H1 (cell line): ENCODE data around the gene TUBE1. TPM values are rescaled to one million over a fixed set of nuclear protein-coding genes. Genes with fewer than 3 reads are reported as not detected.

ENCODE experiments used
- CTBP2 ChIP-seq: IDR thresholded peaks from 2 replicates; pipeline ENCODE4 v1.7.0; 2011; ENCODE audit warnings: borderline replicate concordance, mild to moderate bottlenecking, moderate library complexity, mixed read lengths, low read length; ENCODE audit not compliant: insufficient read depth, insufficient read length
- JUN ChIP-seq: IDR thresholded peaks from 2 replicates; pipeline ENCODE4 v1.6.1; 2011; ENCODE audit warnings: low read depth, mild to moderate bottlenecking, improper control_type of control experiment, low read length
- polyA plus RNA-seq, 7 experiments: library from polyadenylated mRNA; depleted of rRNA in 3 of 7; stranded (reverse) in 5 of 7; unstranded in 2 of 7; fragments of >200 nt in 5 of 7; fragments of 200-250 nt in 2 of 7; gene quantifications; 1 replicate in 5 of 7; 2 replicates in 1 of 7; 4 replicates in 1 of 7; pipeline versions ENCODE4 v1.2.1 to v1.2.3, GENCODE V29; 2011 to 2013; ENCODE audit warnings: missing spikeins in 2 of 7, mixed read lengths in 2 of 7
- total RNA-seq: library from RNA; stranded (reverse); fragmentation: NEBNext Ultra II Directional; extraction: Animal tissue kit (Norgen Biotek cat#: 25700); gene quantifications from 2 replicates; pipeline ENCODE4 v1.2.1, GENCODE V29; 2021
- TF ChIP-seq, protein P1 (sequence below): fragments of 300-600 bp; sonication (generic); IDR thresholded peaks from 2 replicates; pipeline ENCODE4 v1.7.1; 2012; ENCODE audit warnings: low read length, moderate library complexity, mild to moderate bottlenecking, inconsistent platforms; ENCODE audit not compliant: insufficient replicate concordance

Gene TUBE1
- total and polyA plus RNA-seq, 2 of the 8 experiments (the other 6 are each of a cell fraction or from before 2014, with no cell fraction given): 8.0 to 15.9 TPM

DNA sequence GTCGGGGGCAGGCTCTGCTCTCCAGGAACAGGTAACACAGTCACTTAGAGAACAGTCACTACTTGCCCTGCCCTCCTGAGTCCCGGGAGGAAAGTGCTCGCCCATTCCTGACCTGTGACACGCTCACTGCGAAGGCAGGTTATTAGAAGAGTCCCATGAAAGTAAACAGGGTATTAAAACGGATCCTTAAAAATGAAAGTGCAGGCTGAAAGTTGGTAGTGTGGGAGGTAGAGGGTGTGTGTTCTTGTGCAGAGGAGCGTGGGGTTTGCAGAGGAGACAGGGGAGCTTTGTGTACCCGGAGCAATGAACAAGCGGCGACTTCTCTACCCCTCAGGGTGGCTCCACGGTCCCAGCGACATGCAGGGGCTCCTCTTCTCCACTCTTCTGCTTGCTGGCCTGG, 33.3 kb downstream of the TUBE1 start, which contains the start of gene CCN6 (continued):
- TF ChIP-seq, protein P1, sequence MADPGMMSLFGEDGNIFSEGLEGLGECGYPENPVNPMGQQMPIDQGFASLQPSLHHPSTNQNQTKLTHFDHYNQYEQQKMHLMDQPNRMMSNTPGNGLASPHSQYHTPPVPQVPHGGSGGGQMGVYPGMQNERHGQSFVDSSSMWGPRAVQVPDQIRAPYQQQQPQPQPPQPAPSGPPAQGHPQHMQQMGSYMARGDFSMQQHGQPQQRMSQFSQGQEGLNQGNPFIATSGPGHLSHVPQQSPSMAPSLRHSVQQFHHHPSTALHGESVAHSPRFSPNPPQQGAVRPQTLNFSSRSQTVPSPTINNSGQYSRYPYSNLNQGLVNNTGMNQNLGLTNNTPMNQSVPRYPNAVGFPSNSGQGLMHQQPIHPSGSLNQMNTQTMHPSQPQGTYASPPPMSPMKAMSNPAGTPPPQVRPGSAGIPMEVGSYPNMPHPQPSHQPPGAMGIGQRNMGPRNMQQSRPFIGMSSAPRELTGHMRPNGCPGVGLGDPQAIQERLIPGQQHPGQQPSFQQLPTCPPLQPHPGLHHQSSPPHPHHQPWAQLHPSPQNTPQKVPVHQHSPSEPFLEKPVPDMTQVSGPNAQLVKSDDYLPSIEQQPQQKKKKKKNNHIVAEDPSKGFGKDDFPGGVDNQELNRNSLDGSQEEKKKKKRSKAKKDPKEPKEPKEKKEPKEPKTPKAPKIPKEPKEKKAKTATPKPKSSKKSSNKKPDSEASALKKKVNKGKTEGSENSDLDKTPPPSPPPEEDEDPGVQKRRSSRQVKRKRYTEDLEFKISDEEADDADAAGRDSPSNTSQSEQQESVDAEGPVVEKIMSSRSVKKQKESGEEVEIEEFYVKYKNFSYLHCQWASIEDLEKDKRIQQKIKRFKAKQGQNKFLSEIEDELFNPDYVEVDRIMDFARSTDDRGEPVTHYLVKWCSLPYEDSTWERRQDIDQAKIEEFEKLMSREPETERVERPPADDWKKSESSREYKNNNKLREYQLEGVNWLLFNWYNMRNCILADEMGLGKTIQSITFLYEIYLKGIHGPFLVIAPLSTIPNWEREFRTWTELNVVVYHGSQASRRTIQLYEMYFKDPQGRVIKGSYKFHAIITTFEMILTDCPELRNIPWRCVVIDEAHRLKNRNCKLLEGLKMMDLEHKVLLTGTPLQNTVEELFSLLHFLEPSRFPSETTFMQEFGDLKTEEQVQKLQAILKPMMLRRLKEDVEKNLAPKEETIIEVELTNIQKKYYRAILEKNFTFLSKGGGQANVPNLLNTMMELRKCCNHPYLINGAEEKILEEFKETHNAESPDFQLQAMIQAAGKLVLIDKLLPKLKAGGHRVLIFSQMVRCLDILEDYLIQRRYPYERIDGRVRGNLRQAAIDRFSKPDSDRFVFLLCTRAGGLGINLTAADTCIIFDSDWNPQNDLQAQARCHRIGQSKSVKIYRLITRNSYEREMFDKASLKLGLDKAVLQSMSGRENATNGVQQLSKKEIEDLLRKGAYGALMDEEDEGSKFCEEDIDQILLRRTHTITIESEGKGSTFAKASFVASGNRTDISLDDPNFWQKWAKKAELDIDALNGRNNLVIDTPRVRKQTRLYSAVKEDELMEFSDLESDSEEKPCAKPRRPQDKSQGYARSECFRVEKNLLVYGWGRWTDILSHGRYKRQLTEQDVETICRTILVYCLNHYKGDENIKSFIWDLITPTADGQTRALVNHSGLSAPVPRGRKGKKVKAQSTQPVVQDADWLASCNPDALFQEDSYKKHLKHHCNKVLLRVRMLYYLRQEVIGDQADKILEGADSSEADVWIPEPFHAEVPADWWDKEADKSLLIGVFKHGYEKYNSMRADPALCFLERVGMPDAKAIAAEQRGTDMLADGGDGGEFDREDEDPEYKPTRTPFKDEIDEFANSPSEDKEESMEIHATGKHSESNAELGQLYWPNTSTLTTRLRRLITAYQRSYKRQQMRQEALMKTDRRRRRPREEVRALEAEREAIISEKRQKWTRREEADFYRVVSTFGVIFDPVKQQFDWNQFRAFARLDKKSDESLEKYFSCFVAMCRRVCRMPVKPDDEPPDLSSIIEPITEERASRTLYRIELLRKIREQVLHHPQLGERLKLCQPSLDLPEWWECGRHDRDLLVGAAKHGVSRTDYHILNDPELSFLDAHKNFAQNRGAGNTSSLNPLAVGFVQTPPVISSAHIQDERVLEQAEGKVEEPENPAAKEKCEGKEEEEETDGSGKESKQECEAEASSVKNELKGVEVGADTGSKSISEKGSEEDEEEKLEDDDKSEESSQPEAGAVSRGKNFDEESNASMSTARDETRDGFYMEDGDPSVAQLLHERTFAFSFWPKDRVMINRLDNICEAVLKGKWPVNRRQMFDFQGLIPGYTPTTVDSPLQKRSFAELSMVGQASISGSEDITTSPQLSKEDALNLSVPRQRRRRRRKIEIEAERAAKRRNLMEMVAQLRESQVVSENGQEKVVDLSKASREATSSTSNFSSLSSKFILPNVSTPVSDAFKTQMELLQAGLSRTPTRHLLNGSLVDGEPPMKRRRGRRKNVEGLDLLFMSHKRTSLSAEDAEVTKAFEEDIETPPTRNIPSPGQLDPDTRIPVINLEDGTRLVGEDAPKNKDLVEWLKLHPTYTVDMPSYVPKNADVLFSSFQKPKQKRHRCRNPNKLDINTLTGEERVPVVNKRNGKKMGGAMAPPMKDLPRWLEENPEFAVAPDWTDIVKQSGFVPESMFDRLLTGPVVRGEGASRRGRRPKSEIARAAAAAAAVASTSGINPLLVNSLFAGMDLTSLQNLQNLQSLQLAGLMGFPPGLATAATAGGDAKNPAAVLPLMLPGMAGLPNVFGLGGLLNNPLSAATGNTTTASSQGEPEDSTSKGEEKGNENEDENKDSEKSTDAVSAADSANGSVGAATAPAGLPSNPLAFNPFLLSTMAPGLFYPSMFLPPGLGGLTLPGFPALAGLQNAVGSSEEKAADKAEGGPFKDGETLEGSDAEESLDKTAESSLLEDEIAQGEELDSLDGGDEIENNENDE: no peak
- TF ChIP-seq CTBP2: no peak
- no peak for TF ChIP-seq JUN
